Measurements from ENCODE around the gene BTBD2. TPM values are rescaled to one million over a fixed set of nuclear protein-coding genes. Genes with fewer than 3 reads are reported as not detected.

The BTBD2 gene
- total and polyA plus RNA-seq, 7 donors, result 31.9 to 82.8 (median 46.2) TPM

DNA sequence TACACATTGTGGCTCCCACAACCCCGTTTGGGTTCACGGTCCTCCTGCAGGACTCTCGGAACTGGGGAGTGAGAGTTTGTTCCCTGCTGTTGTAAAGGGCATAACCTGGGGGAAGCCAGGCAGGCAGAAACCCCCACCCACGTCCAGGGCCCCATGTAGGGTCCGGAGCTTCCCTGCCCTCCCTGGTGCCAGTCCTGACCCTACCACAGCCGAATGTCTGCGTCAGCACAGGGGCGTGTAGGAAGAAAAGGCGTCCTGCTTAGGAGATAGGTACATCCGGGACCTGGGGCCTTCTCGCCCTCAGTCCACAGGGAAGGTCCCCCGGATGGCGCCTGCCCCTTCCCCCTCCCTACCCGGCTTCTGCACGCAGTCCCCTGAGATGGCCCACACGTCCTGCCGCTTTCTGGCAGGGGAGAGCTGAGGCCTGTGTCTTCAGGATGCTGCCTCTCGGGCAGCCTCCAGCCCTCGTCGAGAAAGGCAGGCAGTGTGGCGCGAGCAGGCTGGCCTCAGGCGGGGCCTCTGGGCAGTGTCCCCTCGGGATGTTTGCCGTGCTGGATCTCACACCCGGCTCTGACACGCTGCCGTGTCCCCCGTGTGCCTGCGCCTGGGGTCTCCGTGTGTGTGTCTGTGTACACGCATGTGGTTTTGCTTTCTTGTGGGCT is 55.5 kb downstream of the BTBD2 start:
- Histone ChIP-seq H3K4me3 (no peak overlapping the region), H3K27ac (no peak overlapping the region), H3K4me1 (peaks cover 0 to 19% (median 11%) of the 10 kb centered on the region in 4 donors), H3K27me3 (no peaks in the 10 kb centered on the region), H3K36me3 (no peaks in the 10 kb centered on the region), H3K9me3 (no peaks in the 10 kb centered on the region)
- intact Hi-C loops (cut with DNase I), result no loop called here
- TF ChIP-seq POLR2AphosphoS5 (IDR thresholded peaks at IDR 0.05) (no peak), EP300 (IDR thresholded peaks at IDR 0.05) (no peak), POLR2A (IDR thresholded peaks at IDR 0.05) (no peak)
- TF ChIP-seq, protein P1, sequence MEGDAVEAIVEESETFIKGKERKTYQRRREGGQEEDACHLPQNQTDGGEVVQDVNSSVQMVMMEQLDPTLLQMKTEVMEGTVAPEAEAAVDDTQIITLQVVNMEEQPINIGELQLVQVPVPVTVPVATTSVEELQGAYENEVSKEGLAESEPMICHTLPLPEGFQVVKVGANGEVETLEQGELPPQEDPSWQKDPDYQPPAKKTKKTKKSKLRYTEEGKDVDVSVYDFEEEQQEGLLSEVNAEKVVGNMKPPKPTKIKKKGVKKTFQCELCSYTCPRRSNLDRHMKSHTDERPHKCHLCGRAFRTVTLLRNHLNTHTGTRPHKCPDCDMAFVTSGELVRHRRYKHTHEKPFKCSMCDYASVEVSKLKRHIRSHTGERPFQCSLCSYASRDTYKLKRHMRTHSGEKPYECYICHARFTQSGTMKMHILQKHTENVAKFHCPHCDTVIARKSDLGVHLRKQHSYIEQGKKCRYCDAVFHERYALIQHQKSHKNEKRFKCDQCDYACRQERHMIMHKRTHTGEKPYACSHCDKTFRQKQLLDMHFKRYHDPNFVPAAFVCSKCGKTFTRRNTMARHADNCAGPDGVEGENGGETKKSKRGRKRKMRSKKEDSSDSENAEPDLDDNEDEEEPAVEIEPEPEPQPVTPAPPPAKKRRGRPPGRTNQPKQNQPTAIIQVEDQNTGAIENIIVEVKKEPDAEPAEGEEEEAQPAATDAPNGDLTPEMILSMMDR (IDR thresholded peaks at IDR 0.05), result no peak
- 95% methylated on average over 32 of the region's 32 CpGs for WGBS, 2 donors
- no peak for DNase-seq

DNA sequence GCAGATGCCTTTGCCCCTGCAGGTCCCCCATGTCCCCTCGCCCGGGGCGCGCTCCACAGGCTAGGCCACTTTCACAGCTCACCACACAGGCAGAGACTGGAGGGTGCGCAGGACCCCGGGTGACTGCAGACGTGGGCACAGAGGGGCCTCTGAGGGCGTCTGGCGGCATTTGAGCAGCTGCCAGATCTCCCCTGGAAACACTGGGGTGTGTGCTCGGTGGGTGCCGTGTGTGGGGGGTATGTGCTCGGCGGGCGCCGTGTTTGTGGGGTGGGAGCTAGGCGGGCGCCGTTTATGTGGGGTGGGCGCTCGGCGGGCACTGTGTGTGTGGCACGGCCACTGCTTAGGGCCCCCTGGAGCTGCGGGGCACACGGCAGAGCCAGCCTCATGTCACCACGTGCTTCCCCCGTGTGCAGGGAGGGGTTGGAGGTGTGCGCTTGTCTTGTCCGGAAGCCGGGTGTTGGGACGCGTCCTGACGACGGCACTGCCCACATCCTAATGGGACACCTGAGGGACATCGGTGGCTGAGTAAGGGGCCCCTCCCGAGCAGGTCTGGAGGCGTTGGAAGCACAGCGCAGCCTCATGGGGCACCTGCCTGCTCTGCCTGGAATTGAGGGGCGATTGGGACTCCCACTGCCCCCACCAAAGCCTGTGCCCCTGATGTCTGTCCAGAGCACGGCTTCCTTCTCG is 57.8 kb downstream of the BTBD2 start:
- TF ChIP-seq, protein P1 (IDR thresholded peaks at IDR 0.05), result no peak
- no peak for TF ChIP-seq POLR2A (IDR thresholded peaks at IDR 0.05)
- TF ChIP-seq EP300 (IDR thresholded peaks at IDR 0.05), result no peak
- no peak for TF ChIP-seq POLR2AphosphoS5 (IDR thresholded peaks at IDR 0.05)
- intact Hi-C loops (cut with DNase I), result no loop called here
- Histone ChIP-seq H3K9me3 (no peaks in the 10 kb centered on the region), H3K27ac (peak overlapping the region in 3 of 4 donors; percentile 67 to 77 (median 75)), H3K4me3 (peak overlapping the region in 1 of 4 donors; percentile 29), H3K27me3 (no peaks in the 10 kb centered on the region), H3K4me1 (peaks cover 0 to 19% (median 11%) of the 10 kb centered on the region in 4 donors), H3K36me3 (peaks cover 0 to 9% (median 0%) of the 10 kb centered on the region in 4 donors)
- DNase-seq, result no peak
- 90 to 92% methylated on average over 40 of the region's 40 CpGs for WGBS, 2 donors

DNA sequence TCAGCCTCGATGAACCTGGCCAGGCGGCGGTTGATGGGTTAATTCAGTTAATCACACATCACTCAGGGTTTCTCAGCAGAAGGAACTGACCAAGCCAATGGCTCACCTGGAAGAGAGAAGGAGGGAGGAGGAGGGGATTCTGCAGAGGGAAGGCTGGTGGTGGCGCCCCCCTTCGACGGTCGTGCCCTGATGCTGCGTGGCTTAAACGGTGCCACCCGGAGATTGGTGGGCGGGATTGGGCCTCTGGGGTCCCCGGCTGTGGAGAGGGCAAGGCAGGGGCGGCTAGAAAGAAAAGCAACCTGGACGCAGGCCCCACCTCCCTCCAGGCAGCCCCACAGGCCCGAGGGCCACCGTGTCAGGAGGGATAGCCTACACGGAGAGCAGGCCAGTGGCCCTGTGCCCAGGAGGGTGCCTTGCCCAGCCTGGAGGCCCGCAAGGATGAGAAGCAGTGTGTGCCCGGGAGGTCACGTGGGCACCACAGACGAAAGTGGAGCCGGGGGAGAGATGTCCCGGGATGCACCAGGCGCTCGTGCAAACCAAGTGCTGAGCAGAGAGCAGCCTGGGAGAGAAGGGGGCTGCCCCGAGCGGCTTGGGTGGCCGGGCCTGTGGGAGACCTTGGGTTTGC is 58.5 kb downstream of the BTBD2 start:
- peaks cover 0 to 13% (median 0%) of the 10 kb centered on the region in 4 donors for H3K36me3 ChIP-seq
- peaks cover 0 to 19% (median 11%) of the 10 kb centered on the region in 4 donors for H3K4me1 ChIP-seq
- 89 to 90% methylated on average over 28 of the region's 28 CpGs for WGBS, 2 donors
- intact Hi-C loops (cut with DNase I), result no loop called here
- TF ChIP-seq POLR2AphosphoS5 (IDR thresholded peaks at IDR 0.05) (peak in 1 of 4 donors; percentile 52), EP300 (IDR thresholded peaks at IDR 0.05) (peak in 1 of 4 donors; percentile 14), POLR2A (IDR thresholded peaks at IDR 0.05) (no peak)
- H3K4me3 ChIP-seq, result peak overlapping the region in 1 of 4 donors; percentile 29
- H3K9me3 ChIP-seq, result no peaks in the 10 kb centered on the region
- DNase-seq, result peak; percentile 94
- peak overlapping the region in 3 of 4 donors; percentile 67 to 77 (median 75) for H3K27ac ChIP-seq
- H3K27me3 ChIP-seq, result no peaks in the 10 kb centered on the region

DNA sequence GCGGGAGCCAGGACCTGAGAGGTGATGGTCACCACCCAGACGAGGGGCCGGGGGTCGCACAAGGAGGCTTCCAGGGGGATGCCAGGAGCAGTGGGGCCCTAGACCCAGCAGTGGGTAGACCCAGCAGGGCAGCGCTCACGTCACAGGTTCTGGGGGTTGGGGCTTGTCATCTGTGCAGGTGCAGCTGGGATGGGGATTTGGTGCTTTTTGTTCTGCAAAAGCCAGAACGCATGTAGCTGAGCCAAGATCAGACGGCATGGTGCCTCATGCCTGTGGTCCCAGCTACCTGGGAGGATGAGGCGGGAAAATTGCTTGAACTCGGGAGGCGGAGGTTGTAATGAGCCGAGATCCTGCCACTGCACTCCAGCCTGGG is 59.4 kb downstream of the BTBD2 start:
- TF ChIP-seq POLR2AphosphoS5 (IDR thresholded peaks at IDR 0.05), result no peak
- TF ChIP-seq, protein P1 (IDR thresholded peaks at IDR 0.05), result no peak
- no peak for TF ChIP-seq EP300 (IDR thresholded peaks at IDR 0.05)
- TF ChIP-seq POLR2A (IDR thresholded peaks at IDR 0.05), result no peak
- WGBS, 2 donors, result 93 to 94% methylated on average over 12 of the region's 12 CpGs
- H3K27ac ChIP-seq, result peak overlapping the region in 1 of 4 donors; percentile 77
- no peaks in the 10 kb centered on the region for H3K27me3 ChIP-seq
- H3K4me3 ChIP-seq, result no peak overlapping the region
- DNase-seq, result no peak
- peaks cover 0 to 13% (median 0%) of the 10 kb centered on the region in 4 donors for H3K36me3 ChIP-seq
- H3K9me3 ChIP-seq, result no peaks in the 10 kb centered on the region
- intact Hi-C loops (cut with DNase I), result no loop called here
- peaks cover 0 to 19% (median 11%) of the 10 kb centered on the region in 4 donors for H3K4me1 ChIP-seq

Measured in sigmoid colon (tissue), 7 donors.